HFFc6 (cell line): ENCODE results near the gene SLC6A7. TPM values are rescaled to one million over a fixed set of nuclear protein-coding genes. Genes with fewer than 3 reads are reported as not detected.
"Not testable (repeated sequence)": the region's sequence is repeated elsewhere in the genome, so short reads cannot be mapped to it uniquely, and the experiment has no call there.

Source experiments
- DNase-seq: peaks from one replicate; pipeline ENCODE4 v3.0.0-alpha.2; 2018
- H3K27ac Mint-ChIP-seq: 2 replicates; pipeline ENCODE4 v1.8.0; 2020; ENCODE audit warnings: mild to moderate bottlenecking, mixed read lengths
- H3K27me3 Mint-ChIP-seq: 2 replicates; pipeline ENCODE4 v1.8.0; 2021; ENCODE audit warnings: mild to moderate bottlenecking, moderate library complexity, mixed read lengths; ENCODE audit not compliant: insufficient read depth
- H3K36me3 Mint-ChIP-seq: 2 replicates; pipeline ENCODE4 v1.8.0; 2021; ENCODE audit warnings: low read depth, mixed read lengths
- H3K4me1 Mint-ChIP-seq: 2 replicates; pipeline ENCODE4 v1.8.0; 2020; ENCODE audit warnings: low read depth, mixed read lengths
- H3K4me3 Mint-ChIP-seq: 2 replicates; pipeline ENCODE4 v1.8.0; 2020; ENCODE audit warnings: mild to moderate bottlenecking, moderate library complexity, mixed read lengths
- H3K9me3 Mint-ChIP-seq: 2 replicates; pipeline ENCODE4 v1.8.0; 2020; ENCODE audit warnings: mild to moderate bottlenecking, mixed read lengths
- total RNA-seq, 6 experiments: library from RNA; stranded (reverse); fragmentation: NEBNext Ultra II Directional; extraction: Animal tissue kit (Norgen Biotek cat#: 25700); gene quantifications; 2 replicates in 1 of 6; 3 replicates in 5 of 6; pipeline ENCODE4 v1.2.3, GENCODE V29; 2021
- TF ChIP-seq, protein P1 (sequence below): fragments of 200-600 bp; sonication (generic); IDR thresholded peaks from 2 replicates; pipeline ENCODE4 v1.5.0; 2021; ENCODE audit warnings: antibody characterized with exemption, mild to moderate bottlenecking

The SLC6A7 gene
- total RNA-seq, 6 experiments from 2014 or later, result not detected

- Mint-ChIP-seq H3K36me3 (no peaks in the 10 kb centered on the region), H3K27ac (no peak overlapping the region), H3K9me3 (no peaks in the 10 kb centered on the region), H3K4me3 (no peak overlapping the region), H3K4me1 (peaks cover 14% of the 10 kb centered on the region), H3K27me3 (no peaks in the 10 kb centered on the region; the same call in none of the 2 replicates)
- TF ChIP-seq, protein P1, sequence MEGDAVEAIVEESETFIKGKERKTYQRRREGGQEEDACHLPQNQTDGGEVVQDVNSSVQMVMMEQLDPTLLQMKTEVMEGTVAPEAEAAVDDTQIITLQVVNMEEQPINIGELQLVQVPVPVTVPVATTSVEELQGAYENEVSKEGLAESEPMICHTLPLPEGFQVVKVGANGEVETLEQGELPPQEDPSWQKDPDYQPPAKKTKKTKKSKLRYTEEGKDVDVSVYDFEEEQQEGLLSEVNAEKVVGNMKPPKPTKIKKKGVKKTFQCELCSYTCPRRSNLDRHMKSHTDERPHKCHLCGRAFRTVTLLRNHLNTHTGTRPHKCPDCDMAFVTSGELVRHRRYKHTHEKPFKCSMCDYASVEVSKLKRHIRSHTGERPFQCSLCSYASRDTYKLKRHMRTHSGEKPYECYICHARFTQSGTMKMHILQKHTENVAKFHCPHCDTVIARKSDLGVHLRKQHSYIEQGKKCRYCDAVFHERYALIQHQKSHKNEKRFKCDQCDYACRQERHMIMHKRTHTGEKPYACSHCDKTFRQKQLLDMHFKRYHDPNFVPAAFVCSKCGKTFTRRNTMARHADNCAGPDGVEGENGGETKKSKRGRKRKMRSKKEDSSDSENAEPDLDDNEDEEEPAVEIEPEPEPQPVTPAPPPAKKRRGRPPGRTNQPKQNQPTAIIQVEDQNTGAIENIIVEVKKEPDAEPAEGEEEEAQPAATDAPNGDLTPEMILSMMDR, result no peak
- DNase-seq, result no peak
Measured at GRCh38 chr5:150229571-150229970, 39.7 kb downstream of the SLC6A7 start.

- no peak overlapping the region for H3K27ac Mint-ChIP-seq
- no peak for DNase-seq
- H3K4me1 Mint-ChIP-seq, result peaks cover 10% of the 10 kb centered on the region
- no peaks in the 10 kb centered on the region for H3K36me3 Mint-ChIP-seq
- H3K4me3 Mint-ChIP-seq, result no peak overlapping the region
- H3K9me3 Mint-ChIP-seq, result no peaks in the 10 kb centered on the region
- H3K27me3 Mint-ChIP-seq, result no peaks in the 10 kb centered on the region; the same call in 1 of the 2 replicates
- TF ChIP-seq, protein P1, result no peak
Measured at GRCh38 chr5:150230842-150231241, 41.0 kb downstream of the SLC6A7 start.

DNA sequence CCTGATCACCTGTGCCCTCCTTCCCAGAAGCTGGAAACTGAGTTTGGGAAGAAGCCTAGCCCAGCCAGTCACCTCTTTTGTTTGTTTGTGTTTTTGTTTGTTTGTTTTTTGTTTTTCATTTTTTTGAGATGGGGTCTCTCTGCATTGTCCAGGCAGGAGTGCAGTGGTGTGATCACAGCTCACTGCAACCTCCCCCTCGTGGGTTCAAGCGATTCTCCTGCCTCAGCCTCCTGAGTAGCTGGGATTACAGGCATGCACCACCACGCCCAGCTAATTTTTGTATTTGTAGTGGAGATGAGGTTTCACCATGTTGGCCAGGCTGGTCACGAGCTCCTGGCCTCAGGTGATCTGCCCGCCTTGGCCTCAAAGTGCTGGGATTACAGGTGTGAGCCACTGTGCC, 43.8 kb downstream of the SLC6A7 start:
- H3K27ac Mint-ChIP-seq, H3K4me3 Mint-ChIP-seq, H3K27me3 Mint-ChIP-seq, H3K9me3 Mint-ChIP-seq, H3K36me3 Mint-ChIP-seq, DNase-seq, H3K4me1 Mint-ChIP-seq: not testable (repeated sequence)

DNA sequence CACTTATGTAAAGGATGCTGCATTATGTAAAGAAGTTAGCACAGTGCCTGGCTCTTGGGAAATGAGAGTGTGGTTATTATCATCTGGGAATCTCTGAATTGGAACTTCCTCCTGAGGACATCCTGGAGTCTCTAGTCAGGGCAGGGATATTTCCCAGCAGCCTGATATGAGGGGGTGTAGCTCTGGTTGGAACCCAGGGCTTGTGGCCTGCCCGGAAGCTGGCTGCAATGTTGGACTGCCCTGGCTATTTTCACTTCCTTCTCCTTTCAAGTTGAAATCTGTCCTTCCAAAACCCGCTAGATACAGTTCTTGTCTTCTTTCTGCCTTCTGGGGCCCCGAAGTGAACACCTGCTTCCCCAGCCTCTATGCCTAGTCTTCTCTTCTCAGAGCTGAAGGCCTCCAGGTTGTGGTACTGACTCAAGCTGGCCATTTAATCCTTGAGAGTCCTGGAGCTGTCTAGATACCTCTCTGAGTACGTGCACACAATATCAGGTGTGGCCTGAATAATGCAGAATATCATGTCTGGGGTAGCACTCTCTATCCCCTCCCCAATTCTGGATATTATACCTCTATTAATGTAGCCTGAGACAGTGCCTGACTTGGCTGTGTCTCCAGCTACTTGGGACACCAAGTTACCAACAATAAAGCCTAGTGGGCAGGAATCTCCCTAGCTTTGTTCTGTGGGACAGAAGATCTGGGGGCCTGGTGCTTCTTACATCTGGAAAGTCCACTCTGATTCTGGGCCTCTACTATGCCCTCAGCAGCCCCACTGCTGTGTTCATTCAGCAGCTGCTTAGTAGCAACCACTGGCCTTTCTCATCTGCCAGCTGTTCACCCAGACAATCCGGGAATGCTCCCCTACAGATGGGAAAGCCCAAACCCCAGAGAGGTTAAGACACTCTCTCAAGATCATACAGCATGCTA, 45.0 kb downstream of the SLC6A7 start:
- TF ChIP-seq, protein P1, result no peak
- no peak for DNase-seq

DNA sequence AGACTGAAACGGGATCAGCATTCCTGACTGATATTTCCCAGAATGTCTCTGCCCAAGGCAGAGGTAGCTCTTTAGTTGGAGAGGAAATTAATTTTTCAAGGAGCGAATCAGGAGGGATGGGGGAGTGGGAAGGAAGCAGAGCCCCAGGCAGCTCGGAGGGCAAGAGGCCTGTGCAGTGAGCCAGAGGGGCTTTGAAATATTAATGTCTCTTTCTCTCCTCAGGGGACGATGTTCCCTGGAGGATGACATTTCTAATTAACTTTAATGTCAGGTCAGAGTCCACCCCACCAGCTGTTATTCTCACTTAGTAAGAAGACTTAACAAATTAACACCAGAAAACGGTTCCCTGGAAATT, 45.6 kb downstream of the SLC6A7 start:
- H3K4me3 Mint-ChIP-seq, result no peak overlapping the region
- no peaks in the 10 kb centered on the region for H3K9me3 Mint-ChIP-seq
- TF ChIP-seq, protein P1, result no peak
- H3K27ac Mint-ChIP-seq, result no peak overlapping the region
- H3K4me1 Mint-ChIP-seq, result no peaks in the 10 kb centered on the region
- DNase-seq, result no peak
- H3K36me3 Mint-ChIP-seq, result no peaks in the 10 kb centered on the region
- peaks cover 4% of the 10 kb centered on the region for H3K27me3 Mint-ChIP-seq

More for the DNA sequence above, 45.0 kb downstream of the SLC6A7 start:
- Mint-ChIP-seq H3K27ac (no peak overlapping the region), H3K4me1 (no peaks in the 10 kb centered on the region), H3K27me3 (peaks cover 1% of the 10 kb centered on the region), H3K9me3 (no peaks in the 10 kb centered on the region), H3K4me3 (no peak overlapping the region), H3K36me3 (no peaks in the 10 kb centered on the region)

GRCh38 chr5:150236313-150236712, 46.5 kb downstream of the SLC6A7 start:
- Mint-ChIP-seq H3K9me3 (no peaks in the 10 kb centered on the region), H3K4me1 (no peaks in the 10 kb centered on the region), H3K27me3 (peaks cover 5% of the 10 kb centered on the region), H3K4me3 (no peak overlapping the region), H3K27ac (no peak overlapping the region), H3K36me3 (no peaks in the 10 kb centered on the region)
- TF ChIP-seq, protein P1, result no peak
- no peak for DNase-seq
